ENCODE results near the gene CA14. TPM values are rescaled to one million over a fixed set of nuclear protein-coding genes. Genes with fewer than 3 reads are reported as not detected.

Gene CA14
- total RNA-seq, 1 donor from 2014 or later, result 0.55 TPM

DNA sequence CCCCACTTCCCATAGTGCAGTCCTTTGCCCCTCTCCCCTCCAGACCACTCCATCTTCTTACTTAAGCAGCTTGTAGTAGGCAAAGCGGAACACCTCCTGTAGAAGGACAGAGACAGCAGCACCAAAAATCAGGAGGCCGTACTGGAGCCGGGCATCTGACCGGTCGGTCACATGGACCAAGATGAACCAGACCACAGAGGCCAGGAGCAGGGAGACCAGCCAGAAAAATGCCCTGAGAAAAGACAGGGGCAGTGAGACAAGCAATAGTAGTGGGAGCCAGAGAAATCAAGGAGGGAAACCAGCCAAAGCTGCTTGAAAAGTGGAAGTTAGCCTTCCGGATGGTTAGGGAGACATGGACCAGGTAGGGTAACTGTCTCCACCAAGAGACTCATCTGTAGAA, 10.3 kb downstream of the CA14 start:
- no peak for ATAC-seq
- Histone ChIP-seq H3K36me3 (peaks cover 32% of the 10 kb centered on the region), H3K4me1 (peaks cover 14% of the 10 kb centered on the region), H3K27ac (peak overlapping the region; percentile 93), H3K9me3 (no peaks in the 10 kb centered on the region), H3K4me3 (peak overlapping the region; percentile 81), H3K27me3 (no peaks in the 10 kb centered on the region)
- no peak for DNase-seq
- intact Hi-C loops (cut with DNase I), result no loop called here
- TF ChIP-seq, protein P1, sequence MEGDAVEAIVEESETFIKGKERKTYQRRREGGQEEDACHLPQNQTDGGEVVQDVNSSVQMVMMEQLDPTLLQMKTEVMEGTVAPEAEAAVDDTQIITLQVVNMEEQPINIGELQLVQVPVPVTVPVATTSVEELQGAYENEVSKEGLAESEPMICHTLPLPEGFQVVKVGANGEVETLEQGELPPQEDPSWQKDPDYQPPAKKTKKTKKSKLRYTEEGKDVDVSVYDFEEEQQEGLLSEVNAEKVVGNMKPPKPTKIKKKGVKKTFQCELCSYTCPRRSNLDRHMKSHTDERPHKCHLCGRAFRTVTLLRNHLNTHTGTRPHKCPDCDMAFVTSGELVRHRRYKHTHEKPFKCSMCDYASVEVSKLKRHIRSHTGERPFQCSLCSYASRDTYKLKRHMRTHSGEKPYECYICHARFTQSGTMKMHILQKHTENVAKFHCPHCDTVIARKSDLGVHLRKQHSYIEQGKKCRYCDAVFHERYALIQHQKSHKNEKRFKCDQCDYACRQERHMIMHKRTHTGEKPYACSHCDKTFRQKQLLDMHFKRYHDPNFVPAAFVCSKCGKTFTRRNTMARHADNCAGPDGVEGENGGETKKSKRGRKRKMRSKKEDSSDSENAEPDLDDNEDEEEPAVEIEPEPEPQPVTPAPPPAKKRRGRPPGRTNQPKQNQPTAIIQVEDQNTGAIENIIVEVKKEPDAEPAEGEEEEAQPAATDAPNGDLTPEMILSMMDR (IDR thresholded peaks at IDR 0.05), result no peak

GRCh38 chr1:150268340-150268704, 10.7 kb downstream of the CA14 start:
- Histone ChIP-seq H3K4me1 (peaks cover 18% of the 10 kb centered on the region), H3K27ac (peak overlapping the region; percentile 93), H3K4me3 (peak overlapping the region; percentile 81), H3K27me3 (no peaks in the 10 kb centered on the region), H3K9me3 (no peaks in the 10 kb centered on the region), H3K36me3 (peaks cover 32% of the 10 kb centered on the region)
- DNase-seq (peak; percentile 74), ATAC-seq (peak; percentile 62)
- TF ChIP-seq, protein P1 (IDR thresholded peaks at IDR 0.05), result no peak
- intact Hi-C loops (cut with DNase I), result no loop called here

DNA sequence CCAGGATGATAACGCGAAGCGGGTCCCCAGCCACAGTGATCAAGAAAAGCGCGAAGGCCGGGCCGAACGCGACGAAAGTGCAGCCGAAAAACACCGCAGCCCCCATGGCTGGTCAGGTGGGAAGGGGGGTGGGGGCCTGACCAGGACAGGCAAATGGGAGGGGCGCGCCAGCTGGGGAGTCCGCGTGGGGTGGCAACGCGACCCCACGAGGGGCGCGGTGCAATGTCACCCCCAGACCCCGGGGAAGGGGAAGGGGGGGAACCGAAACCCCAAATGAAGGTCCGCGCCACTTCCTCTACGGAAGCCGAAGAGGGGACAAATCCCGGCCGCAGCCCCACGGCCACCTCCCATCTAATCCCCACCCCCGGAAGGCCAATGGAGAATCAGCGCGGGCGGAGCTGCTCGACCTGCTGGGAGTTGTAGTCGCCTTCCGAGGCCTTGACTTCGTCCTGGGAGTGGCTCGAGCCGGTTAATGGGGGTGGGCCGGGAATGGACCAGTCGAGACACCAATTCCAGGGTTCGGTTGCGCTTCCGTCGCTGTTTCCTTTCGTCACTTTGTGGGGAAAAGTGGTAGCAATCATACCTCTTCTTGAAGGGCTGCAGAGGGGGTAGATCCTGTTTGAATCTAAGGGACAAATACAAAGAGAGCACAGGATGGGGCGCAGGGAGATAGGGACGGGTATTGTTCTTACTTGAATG, 11.3 kb downstream of the CA14 start, which contains the start of gene APH1A:
Gene APH1A, minus strand, starts transcription at position 312 of the 699 bp plus-strand sequence. Its CDS starts 206 bp downstream, at position 106.
- Histone ChIP-seq H3K4me3 (peak within 1 kb of the TSS; percentile 81), H3K27me3 (no peaks in the 10 kb centered on the region), H3K4me1 (peaks cover 18% of the 10 kb centered on the region), H3K27ac (peak within 1 kb of the TSS; percentile 93), H3K36me3 (peaks cover 32% of the 10 kb centered on the region), H3K9me3 (no peaks in the 10 kb centered on the region)
- DNase-seq (peak; percentile 98), ATAC-seq (peak; percentile 99)
- TF ChIP-seq, protein P1 (IDR thresholded peaks at IDR 0.05), result no peak
- intact Hi-C loops (cut with DNase I), result no loop called here

- ATAC-seq, result no peak
- Histone ChIP-seq H3K27me3 (no peaks in the 10 kb centered on the region), H3K4me1 (peaks cover 18% of the 10 kb centered on the region), H3K27ac (peak overlapping the region; percentile 93), H3K4me3 (peak overlapping the region; percentile 81), H3K36me3 (peaks cover 29% of the 10 kb centered on the region), H3K9me3 (no peaks in the 10 kb centered on the region)
- intact Hi-C loops (cut with DNase I), result no loop called here
- no peak for DNase-seq
- TF ChIP-seq, protein P1 (IDR thresholded peaks at IDR 0.05), result no peak
These were observed 11.9 kb downstream of the CA14 start for GRCh38 chr1:150269451-150269850.

DNA sequence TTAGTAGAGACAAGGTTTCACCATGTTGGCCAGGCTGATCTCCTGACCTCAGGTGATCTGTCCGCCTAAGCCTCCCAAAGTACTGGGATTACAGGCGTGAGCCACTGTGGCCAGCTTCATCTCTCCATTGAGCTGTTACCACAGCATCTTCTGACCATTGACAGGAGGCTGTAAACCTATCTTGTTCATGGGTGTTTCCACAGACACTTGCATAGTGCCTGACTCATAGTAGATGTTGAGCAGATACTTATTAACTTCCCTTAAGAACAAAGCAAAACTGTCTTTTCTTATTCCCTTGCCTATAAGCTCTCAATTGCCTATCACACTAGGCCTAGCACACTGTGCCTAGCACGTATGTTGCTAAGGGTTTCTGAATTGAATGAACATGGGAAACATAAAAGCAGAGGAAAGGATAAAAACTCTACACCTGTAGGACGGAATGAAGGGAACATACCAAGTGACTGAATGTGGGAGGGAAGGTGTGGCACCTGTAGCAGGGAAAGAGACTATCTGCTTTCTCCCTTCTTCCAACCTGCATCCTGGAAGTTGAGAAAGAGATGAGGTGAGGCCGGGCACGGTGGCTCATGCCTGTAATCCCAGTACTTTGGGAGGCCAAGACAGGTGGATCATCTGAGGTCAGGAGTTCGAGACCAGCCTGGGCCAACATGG, 13.9 kb downstream of the CA14 start:
- ATAC-seq (no peak), DNase-seq (no peak)
- Histone ChIP-seq H3K27me3 (no peaks in the 10 kb centered on the region), H3K27ac (no peak overlapping the region), H3K4me1 (peaks cover 18% of the 10 kb centered on the region), H3K9me3 (no peaks in the 10 kb centered on the region), H3K4me3 (no peak overlapping the region), H3K36me3 (peaks cover 9% of the 10 kb centered on the region)
- intact Hi-C loops (cut with DNase I), result no loop called here
- TF ChIP-seq, protein P1 (IDR thresholded peaks at IDR 0.05), result no peak
